T-helper 2 cell treated with Interferon-gamma antibody and Interleukin-4, amounts not matched to agents 5 μg/mL and 100 μg/mL, for 36 hours (primary cell): ENCODE data around the gene ARIH2.
A peak's percentile ranks its signal among the peaks of the same experiment; 100 is the strongest.

Source experiments
- DNase-seq: peaks from one replicate; pipeline ENCODE4 v3.0.0; 2021; ENCODE audit warnings: low spot score
- H3K27ac Mint-ChIP-seq: one replicate; pipeline ENCODE4 v1.8.0; 2021; ENCODE audit warnings: mild to moderate bottlenecking, mixed read lengths
- H3K27me3 Mint-ChIP-seq: one replicate; pipeline ENCODE4 v1.8.0; 2021; ENCODE audit warnings: low read depth, mixed read lengths
- H3K36me3 Mint-ChIP-seq: one replicate; pipeline ENCODE4 v1.8.0; 2021; ENCODE audit warnings: low read depth, mixed read lengths
- H3K4me1 Mint-ChIP-seq: one replicate; pipeline ENCODE4 v1.8.0; 2021; ENCODE audit warnings: low read depth, mixed read lengths
- H3K4me3 Mint-ChIP-seq: one replicate; pipeline ENCODE4 v1.8.0; 2022; ENCODE audit warnings: mild to moderate bottlenecking, moderate library complexity, mixed read lengths
- H3K9me3 Mint-ChIP-seq: one replicate; pipeline ENCODE4 v1.8.0; 2021; ENCODE audit warnings: mixed read lengths

The ARIH2 gene

GRCh38 chr3:49020330-49021212 lies 101.9 kb downstream of the ARIH2 start:
- Mint-ChIP-seq H3K4me1 (peaks cover 23% of the 10 kb centered on the region), H3K4me3 (peak overlapping the region; percentile 95), H3K36me3 (peaks cover 43% of the 10 kb centered on the region), H3K27me3 (no peaks in the 10 kb centered on the region), H3K27ac (peak overlapping the region; percentile 99), H3K9me3 (no peaks in the 10 kb centered on the region)
- peak; percentile 53 for DNase-seq

- Mint-ChIP-seq H3K4me3 (peak overlapping the region; percentile 95), H3K27ac (peak overlapping the region; percentile 99), H3K9me3 (no peaks in the 10 kb centered on the region), H3K27me3 (no peaks in the 10 kb centered on the region), H3K4me1 (peaks cover 28% of the 10 kb centered on the region), H3K36me3 (peaks cover 46% of the 10 kb centered on the region)
- DNase-seq: peak; percentile 99
These were observed 102.7 kb downstream of the ARIH2 start for GRCh38 chr3:49021213-49021812.

GRCh38 chr3:49021813-49022687 lies 103.4 kb downstream of the ARIH2 start, which contains the start of gene NDUFAF3:
TSS of gene NDUFAF3 (plus strand) at chr3:49022121. CDS start at chr3:49022145, 24 bp downstream.
- peak; percentile 93 for DNase-seq
- H3K4me3 Mint-ChIP-seq: peak within 1 kb of the TSS; percentile 95
- no peaks in the 10 kb centered on the region for H3K27me3 Mint-ChIP-seq
- H3K36me3 Mint-ChIP-seq: peaks cover 54% of the 10 kb centered on the region
- H3K9me3 Mint-ChIP-seq: no peaks in the 10 kb centered on the region
- peak within 1 kb of the TSS; percentile 99 for H3K27ac Mint-ChIP-seq
- peaks cover 32% of the 10 kb centered on the region for H3K4me1 Mint-ChIP-seq

GRCh38 chr3:49022688-49023171 lies 104.1 kb downstream of the ARIH2 start:
- no peak for DNase-seq
- peaks cover 36% of the 10 kb centered on the region for H3K4me1 Mint-ChIP-seq
- peak overlapping the region; percentile 99 for H3K27ac Mint-ChIP-seq
- H3K36me3 Mint-ChIP-seq: peaks cover 61% of the 10 kb centered on the region
- H3K27me3 Mint-ChIP-seq: no peaks in the 10 kb centered on the region
- H3K4me3 Mint-ChIP-seq: peak overlapping the region; percentile 95
- no peaks in the 10 kb centered on the region for H3K9me3 Mint-ChIP-seq

- Mint-ChIP-seq H3K4me3 (peak overlapping the region; percentile 95), H3K4me1 (peaks cover 42% of the 10 kb centered on the region), H3K27ac (peak overlapping the region; percentile 55), H3K36me3 (peaks cover 67% of the 10 kb centered on the region), H3K9me3 (no peaks in the 10 kb centered on the region), H3K27me3 (no peaks in the 10 kb centered on the region)
- no peak for DNase-seq
These were observed 105.1 kb downstream of the ARIH2 start for GRCh38 chr3:49023775-49024174.

GRCh38 chr3:49024449-49024848 lies 105.8 kb downstream of the ARIH2 start:
- Mint-ChIP-seq H3K4me1 (peaks cover 43% of the 10 kb centered on the region), H3K4me3 (no peak overlapping the region), H3K9me3 (no peaks in the 10 kb centered on the region), H3K27me3 (no peaks in the 10 kb centered on the region), H3K36me3 (peaks cover 70% of the 10 kb centered on the region), H3K27ac (peak overlapping the region; percentile 55)
- DNase-seq: no peak

- H3K27me3 Mint-ChIP-seq: no peaks in the 10 kb centered on the region
- no peak for DNase-seq
- no peak overlapping the region for H3K4me3 Mint-ChIP-seq
- H3K4me1 Mint-ChIP-seq: peaks cover 39% of the 10 kb centered on the region
- H3K9me3 Mint-ChIP-seq: no peaks in the 10 kb centered on the region
- H3K27ac Mint-ChIP-seq: no peak overlapping the region
- peaks cover 73% of the 10 kb centered on the region for H3K36me3 Mint-ChIP-seq
These were observed 106.6 kb downstream of the ARIH2 start for GRCh38 chr3:49025005-49025792.

- H3K27me3 Mint-ChIP-seq: no peaks in the 10 kb centered on the region
- no peaks in the 10 kb centered on the region for H3K9me3 Mint-ChIP-seq
- peaks cover 71% of the 10 kb centered on the region for H3K36me3 Mint-ChIP-seq
- H3K4me1 Mint-ChIP-seq: peaks cover 39% of the 10 kb centered on the region
- DNase-seq: no peak
- H3K27ac Mint-ChIP-seq: no peak overlapping the region
- H3K4me3 Mint-ChIP-seq: no peak overlapping the region
These were observed 107.3 kb downstream of the ARIH2 start for GRCh38 chr3:49025793-49026520.

GRCh38 chr3:49026536-49026935 lies 107.9 kb downstream of the ARIH2 start:
- peaks cover 39% of the 10 kb centered on the region for H3K4me1 Mint-ChIP-seq
- no peak overlapping the region for H3K4me3 Mint-ChIP-seq
- H3K36me3 Mint-ChIP-seq: peaks cover 73% of the 10 kb centered on the region
- DNase-seq: no peak
- H3K27ac Mint-ChIP-seq: no peak overlapping the region
- no peaks in the 10 kb centered on the region for H3K9me3 Mint-ChIP-seq
- no peaks in the 10 kb centered on the region for H3K27me3 Mint-ChIP-seq

GRCh38 chr3:49027634-49028033 lies 109.0 kb downstream of the ARIH2 start:
- peak overlapping the region; percentile 95 for H3K27ac Mint-ChIP-seq
- no peak for DNase-seq

GRCh38 chr3:49028298-49028672 lies 109.6 kb downstream of the ARIH2 start:
- Mint-ChIP-seq H3K27me3 (no peaks in the 10 kb centered on the region), H3K27ac (peak overlapping the region; percentile 95), H3K9me3 (no peaks in the 10 kb centered on the region), H3K36me3 (peaks cover 78% of the 10 kb centered on the region), H3K4me3 (peak overlapping the region; percentile 95), H3K4me1 (peaks cover 34% of the 10 kb centered on the region)
- no peak for DNase-seq

More at GRCh38 chr3:49027634-49028033, 109.0 kb downstream of the ARIH2 start:
- Mint-ChIP-seq H3K4me1 (peaks cover 39% of the 10 kb centered on the region), H3K36me3 (peaks cover 78% of the 10 kb centered on the region), H3K4me3 (peak overlapping the region; percentile 95), H3K27me3 (no peaks in the 10 kb centered on the region), H3K9me3 (no peaks in the 10 kb centered on the region)

- H3K9me3 Mint-ChIP-seq: no peaks in the 10 kb centered on the region
- H3K27me3 Mint-ChIP-seq: no peaks in the 10 kb centered on the region
- peaks cover 73% of the 10 kb centered on the region for H3K36me3 Mint-ChIP-seq
- DNase-seq: peak; percentile 95
- peak within 1 kb of the TSS; percentile 95 for H3K4me3 Mint-ChIP-seq
- H3K27ac Mint-ChIP-seq: peak within 1 kb of the TSS; percentile 95
- peaks cover 31% of the 10 kb centered on the region for H3K4me1 Mint-ChIP-seq
These were observed 110.3 kb downstream of the ARIH2 start, which contains the start of gene IMPDH2 for GRCh38 chr3:49028673-49029562. TSS of gene IMPDH2 (minus strand) at chr3:49029398. CDS start at chr3:49029350, 48 bp downstream.
